ENCODE data around the gene KLK12.

KLK12 gene

DNA sequence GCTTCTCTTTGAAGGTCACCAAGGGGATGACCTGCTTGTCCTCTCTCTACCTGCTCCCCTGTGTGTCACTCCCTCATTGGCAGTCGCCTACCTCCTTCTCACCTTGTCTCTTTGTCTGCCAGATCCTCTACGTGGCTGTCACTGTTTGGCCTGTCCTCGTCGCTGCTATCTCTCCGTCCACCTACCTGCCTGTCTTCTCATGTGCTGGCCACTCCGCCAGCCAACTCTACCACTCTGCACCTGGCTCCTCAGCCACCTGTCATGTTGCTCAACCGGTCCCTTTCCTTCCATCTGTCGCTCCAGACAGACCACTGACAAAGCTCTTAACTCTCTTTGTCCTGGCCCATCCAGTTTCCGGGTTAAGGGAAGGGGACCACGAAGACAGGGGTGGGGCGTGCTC is at the start of gene KLK12:
KLK12 (minus strand) TSS at position 299 of the 400 bp plus-strand sequence. CDS start 381 bp downstream, outside the sequence.
- DNase-seq = no peak

- DNase-seq = no peak
These were observed 49.7 kb upstream of the KLK12 start for GRCh38 chr19:51084505-51084904.

- DNase-seq = no peak
These were observed 49.0 kb upstream of the KLK12 start for GRCh38 chr19:51083783-51084182.

DNA sequence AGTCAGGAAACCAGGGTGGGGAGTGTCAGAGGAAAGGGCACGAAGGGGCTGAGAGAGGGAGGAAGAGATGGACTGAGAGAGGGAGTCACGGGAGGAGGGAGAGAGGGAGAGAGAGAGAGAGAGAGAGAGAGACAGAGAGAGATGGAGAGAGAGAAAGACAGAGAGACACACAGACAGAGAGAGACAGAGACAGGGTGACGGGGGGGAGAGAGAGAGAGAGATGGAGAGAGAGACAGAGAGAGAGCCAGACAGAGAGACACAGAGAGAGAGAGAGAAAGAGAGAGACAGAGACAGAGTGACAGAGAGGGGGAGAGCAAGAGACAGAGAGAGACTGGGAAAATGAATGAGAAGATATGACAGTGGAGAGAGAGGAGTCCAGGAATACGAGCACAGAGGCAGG is 48.4 kb upstream of the KLK12 start:
- DNase-seq = no peak

DNA sequence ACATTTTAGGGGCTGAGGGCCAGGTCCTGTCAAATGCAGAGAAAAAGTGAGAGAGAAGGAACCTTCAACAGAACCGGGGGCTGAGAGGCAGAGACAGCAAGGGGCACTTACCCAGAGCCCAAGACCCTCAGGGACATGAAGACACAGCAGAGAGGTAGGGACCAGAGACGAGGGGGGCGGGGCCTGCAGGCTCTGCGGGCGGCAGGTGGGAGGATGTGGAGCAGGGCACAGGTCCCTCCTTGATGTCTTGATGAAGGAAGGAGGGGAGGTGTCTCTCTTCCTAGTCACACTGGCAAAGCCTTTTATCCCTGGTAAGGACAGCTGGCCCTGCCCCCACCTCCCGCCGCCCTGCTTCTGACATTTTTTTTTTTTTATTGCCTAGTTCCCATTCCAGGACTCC is 47.8 kb upstream of the KLK12 start, which contains the start of gene KLK14:
KLK14 (minus strand) TSS at position 277 of the 400 bp plus-strand sequence; CDS start at position 4, 273 bp downstream.
- DNase-seq = no peak

DNA sequence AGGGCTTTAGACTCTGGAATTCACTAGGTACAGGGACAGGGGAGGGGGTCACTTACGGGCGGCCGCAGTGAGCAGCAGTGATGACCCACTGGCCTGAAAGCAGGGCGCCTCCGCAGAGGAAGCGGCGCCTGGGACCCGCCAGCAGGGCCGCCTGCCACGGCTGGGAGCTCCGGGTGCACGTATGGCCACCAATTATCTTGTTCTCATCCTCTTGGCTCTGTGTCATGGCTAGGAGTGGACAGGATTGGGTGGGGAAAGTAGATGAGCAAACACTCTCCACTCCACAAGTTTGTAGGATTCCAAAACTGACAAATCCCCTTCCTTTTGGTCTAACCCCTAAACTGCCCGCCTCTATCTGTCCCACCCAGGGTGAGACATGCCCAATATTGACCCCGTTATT is 46.7 kb upstream of the KLK12 start:
- no peak for DNase-seq

- no peak for DNase-seq
These were observed 44.8 kb upstream of the KLK12 start for GRCh38 chr19:51079481-51080110.

DNA sequence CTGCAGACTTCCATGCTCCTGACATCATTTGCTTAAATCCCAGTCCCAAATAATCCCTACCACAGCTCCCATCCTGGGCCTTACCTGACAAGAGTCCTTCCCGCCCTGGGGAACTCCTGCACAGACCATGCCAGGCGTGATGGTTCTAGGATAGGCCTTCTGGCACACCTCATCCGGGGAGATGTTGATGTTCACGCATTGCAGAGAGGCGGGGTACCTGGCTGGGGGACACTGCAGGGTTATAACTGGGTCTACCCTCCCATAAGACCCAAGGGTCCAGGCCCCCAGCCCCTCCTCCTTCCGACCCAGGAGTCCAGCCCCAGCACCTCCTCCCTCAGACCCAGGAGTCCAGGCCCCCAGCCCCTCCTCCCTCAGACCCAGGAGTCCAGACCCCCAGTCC is 43.9 kb upstream of the KLK12 start:
- DNase-seq = no peak

- no peak for DNase-seq
These were observed 43.3 kb upstream of the KLK12 start for GRCh38 chr19:51078104-51078503.

GRCh38 chr19:51076631-51077213 is 41.9 kb upstream of the KLK12 start:
- no peak for DNase-seq

- no peak for DNase-seq
These were observed 41.2 kb upstream of the KLK12 start for GRCh38 chr19:51075998-51076397.

GRCh38 chr19:51071095-51071405 is 36.2 kb upstream of the KLK12 start:
- no peak for DNase-seq

GRCh38 chr19:51070334-51071094 is 35.7 kb upstream of the KLK12 start:
- no peak for DNase-seq

DNA sequence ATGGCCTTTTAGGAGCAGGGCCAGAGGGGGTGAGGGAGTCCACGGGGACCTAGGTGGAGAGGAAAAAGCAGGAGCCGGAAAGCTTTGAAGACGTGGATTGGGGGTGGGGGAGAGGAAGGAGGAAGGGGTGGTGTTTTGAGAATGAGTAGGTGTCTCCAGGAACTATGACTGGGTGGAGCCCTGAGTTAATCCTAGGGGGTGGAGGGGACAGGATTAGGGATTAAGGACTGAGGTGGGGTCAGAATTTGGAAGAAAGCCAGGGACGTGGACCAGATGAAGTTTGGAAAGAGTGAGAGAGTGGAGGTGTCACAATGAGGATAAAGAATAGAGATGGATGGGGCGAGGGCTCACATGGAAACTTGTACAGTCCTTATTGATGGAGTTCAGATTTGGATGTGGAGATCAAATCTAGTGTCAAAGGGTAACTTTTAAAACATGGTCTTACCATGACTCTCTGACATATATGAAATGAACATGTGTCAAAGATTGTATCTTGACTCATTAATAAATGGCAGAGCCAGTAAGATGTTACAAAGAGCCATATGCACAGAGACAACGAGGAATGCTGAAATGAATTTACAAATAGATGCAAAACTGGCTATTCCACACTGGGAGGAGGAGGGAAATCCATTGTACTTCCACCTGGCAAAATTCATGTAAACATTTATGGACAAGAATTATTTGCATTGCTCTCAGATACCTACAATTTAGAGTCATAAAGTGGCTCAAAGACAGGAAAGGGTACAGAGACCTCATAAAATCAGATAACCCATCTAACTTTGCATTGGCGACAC is 31.8 kb upstream of the KLK12 start:
- DNase-seq = no peak

GRCh38 chr19:51065221-51065960 is 30.6 kb upstream of the KLK12 start:
- DNase-seq = no peak

GRCh38 chr19:51064534-51065220 is 29.9 kb upstream of the KLK12 start, which contains the start of gene KLK13:
KLK13 (minus strand) TSS chr19:51065092; CDS start chr19:51065067, 25 bp downstream.
- DNase-seq = no peak

DNA sequence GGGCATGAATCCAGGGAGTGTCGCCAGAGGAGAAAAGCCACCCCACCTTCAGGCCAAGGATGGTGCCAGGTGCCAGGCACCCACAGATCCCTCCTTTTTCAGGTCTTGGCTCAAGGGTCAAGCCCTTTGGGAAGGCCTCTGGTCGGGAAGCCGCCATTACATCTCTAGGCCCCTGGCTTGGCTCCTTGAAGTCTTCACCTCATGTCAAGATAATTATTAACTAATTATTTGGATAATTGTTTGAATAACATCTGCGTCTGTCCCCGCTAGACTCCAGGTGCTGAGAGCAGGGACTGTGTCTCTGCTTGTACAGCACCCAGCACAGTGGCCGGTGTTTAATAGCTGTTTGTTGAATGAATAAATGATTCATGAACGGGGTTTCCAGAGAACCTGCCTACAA is 28.9 kb upstream of the KLK12 start:
- no peak for DNase-seq

- no peak for DNase-seq
These were observed 26.2 kb upstream of the KLK12 start for GRCh38 chr19:51060973-51061372.

- no peak for DNase-seq
These were observed 25.5 kb upstream of the KLK12 start for GRCh38 chr19:51060336-51060735.

GRCh38 chr19:51059715-51060114 is 24.9 kb upstream of the KLK12 start:
- DNase-seq = no peak

DNA sequence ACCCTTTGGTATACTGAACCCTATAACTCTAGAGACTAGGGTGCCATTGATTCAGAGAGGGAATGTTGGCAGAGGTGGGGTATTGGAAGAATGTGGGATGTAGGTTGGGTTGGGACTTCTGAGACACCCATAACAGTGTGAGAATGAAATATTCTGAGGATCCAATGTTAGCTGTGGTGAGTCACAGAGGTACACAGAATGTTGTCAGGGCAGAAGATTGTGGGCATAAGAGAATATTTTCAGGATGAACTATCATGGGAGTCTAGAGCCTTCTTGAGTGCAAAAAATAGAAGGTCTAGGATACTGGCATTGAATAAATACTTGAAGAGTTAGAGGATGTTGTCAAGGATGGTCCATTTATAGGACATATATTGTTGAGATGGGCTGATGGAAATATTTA is 21.1 kb upstream of the KLK12 start:
- DNase-seq = no peak

DNA sequence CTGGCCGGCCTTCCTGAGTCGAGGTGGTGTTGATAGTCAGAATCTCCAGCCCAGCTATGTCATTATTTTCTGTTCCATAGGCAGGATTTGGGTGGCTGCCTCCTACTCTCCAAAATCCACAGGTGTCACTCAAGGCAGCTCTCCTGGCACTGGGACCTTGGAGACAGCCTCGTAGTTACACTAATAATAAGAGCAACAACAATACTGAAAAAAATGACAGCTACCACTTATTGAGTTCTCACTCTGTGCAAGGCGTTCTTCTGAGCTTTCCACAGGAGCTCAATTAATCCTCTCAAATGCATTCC is 12.2 kb upstream of the KLK12 start:
- no peak for DNase-seq
